ENCODE data around the gene ATF7.

Gene ATF7

GRCh38 chr12:53508534-53509170, 117.5 kb downstream of the ATF7 start:
- DNase-seq (ENCODE audit: extremely low read depth, low read depth) = peak; percentile 36
- TF ChIP-seq, protein P1, sequence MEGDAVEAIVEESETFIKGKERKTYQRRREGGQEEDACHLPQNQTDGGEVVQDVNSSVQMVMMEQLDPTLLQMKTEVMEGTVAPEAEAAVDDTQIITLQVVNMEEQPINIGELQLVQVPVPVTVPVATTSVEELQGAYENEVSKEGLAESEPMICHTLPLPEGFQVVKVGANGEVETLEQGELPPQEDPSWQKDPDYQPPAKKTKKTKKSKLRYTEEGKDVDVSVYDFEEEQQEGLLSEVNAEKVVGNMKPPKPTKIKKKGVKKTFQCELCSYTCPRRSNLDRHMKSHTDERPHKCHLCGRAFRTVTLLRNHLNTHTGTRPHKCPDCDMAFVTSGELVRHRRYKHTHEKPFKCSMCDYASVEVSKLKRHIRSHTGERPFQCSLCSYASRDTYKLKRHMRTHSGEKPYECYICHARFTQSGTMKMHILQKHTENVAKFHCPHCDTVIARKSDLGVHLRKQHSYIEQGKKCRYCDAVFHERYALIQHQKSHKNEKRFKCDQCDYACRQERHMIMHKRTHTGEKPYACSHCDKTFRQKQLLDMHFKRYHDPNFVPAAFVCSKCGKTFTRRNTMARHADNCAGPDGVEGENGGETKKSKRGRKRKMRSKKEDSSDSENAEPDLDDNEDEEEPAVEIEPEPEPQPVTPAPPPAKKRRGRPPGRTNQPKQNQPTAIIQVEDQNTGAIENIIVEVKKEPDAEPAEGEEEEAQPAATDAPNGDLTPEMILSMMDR (IDR thresholded peaks at IDR 0.05; ENCODE audit: low read depth, low read length) = peak; percentile 91

DNA sequence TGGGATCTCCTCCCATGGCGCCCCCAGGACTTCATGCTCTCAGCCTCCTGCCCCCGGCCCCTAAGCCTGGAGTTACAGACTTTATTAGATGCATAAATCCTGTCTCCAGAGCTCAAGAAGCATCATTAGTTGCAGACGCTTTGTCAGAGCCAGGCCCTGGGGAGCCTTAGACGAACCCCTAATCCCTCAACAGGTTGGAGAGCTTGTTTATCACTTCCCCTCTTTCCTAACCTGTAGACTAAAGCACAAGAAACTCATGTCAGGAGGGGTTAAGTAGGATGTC, 118.6 kb downstream of the ATF7 start:
- TF ChIP-seq, protein P1 (IDR thresholded peaks at IDR 0.05; ENCODE audit: low read depth, low read length) = no peak
- DNase-seq (ENCODE audit: extremely low read depth, low read depth) = no peak

- no peak for DNase-seq (ENCODE audit: extremely low read depth, low read depth)
- TF ChIP-seq, protein P1 (IDR thresholded peaks at IDR 0.05; ENCODE audit: low read depth, low read length) = no peak
Observed at GRCh38 chr12:53506881-53507602, 119.1 kb downstream of the ATF7 start, which contains the start of gene NPFF. NPFF (minus strand) TSS chr12:53507484; CDS start chr12:53507474, 10 bp downstream.

DNA sequence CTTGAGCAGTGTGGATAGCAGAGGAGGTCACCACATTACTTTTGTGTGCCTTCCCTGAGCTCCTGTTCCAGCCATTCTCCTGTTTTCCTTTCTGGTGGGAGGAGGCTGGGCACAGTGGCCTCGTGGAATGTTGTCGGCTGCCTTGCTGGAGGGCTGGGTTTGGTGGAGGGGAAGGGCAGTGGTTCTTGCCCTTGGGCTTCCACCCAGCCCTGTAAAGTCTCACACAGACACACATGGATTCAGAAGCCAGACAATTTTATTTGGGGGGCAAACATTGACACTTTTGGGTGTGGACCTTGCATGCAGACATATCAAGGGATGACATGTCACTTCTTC, 119.8 kb downstream of the ATF7 start:
- TF ChIP-seq, protein P1 (IDR thresholded peaks at IDR 0.05; ENCODE audit: low read depth, low read length) = no peak

GRCh38 chr12:53505555-53506449, 120.4 kb downstream of the ATF7 start:
- no peak for DNase-seq (ENCODE audit: extremely low read depth, low read depth)
- TF ChIP-seq, protein P1 (IDR thresholded peaks at IDR 0.05; ENCODE audit: low read depth, low read length) = no peak

More for the DNA sequence above, 119.8 kb downstream of the ATF7 start:
- DNase-seq (ENCODE audit: extremely low read depth, low read depth) = no peak

DNA sequence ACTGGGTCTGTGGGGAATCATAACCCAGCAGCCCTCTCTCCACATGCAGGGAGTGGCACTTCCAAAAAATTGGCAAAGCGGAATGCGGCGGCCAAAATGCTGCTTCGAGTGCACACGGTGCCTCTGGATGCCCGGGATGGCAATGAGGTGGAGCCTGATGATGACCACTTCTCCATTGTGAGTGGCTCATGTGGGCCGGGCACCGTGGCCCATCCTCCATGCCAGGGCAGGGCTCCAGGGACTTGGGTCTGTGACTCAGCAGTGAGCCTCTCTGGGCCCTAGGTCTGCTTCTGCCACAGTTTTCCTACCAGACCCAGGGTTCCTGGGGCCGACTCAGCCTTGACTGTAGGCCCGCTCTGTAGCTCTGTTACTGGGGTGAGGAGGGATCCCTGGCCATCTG, 121.1 kb downstream of the ATF7 start:
- TF ChIP-seq, protein P1 (IDR thresholded peaks at IDR 0.05; ENCODE audit: low read depth, low read length) = no peak
- DNase-seq (ENCODE audit: extremely low read depth, low read depth) = no peak

All from AG09319 (cell line).